ENCODE results near the gene PAH.

GRCh38 chr12:102806592-102806991, 110.5 kb downstream of the PAH start:
- TF ChIP-seq CTCF (IDR thresholded peaks at IDR 0.05) (no peak), EP300 (IDR thresholded peaks at IDR 0.05) (no peak)
